ENCODE measurements around the gene EARS2.
A peak's percentile ranks its signal among the peaks of the same experiment; 100 is the strongest.
"Not testable (repeated sequence)": the region's sequence is repeated elsewhere in the genome, so short reads cannot be mapped to it uniquely, and the experiment has no call there.

EARS2 gene

DNA sequence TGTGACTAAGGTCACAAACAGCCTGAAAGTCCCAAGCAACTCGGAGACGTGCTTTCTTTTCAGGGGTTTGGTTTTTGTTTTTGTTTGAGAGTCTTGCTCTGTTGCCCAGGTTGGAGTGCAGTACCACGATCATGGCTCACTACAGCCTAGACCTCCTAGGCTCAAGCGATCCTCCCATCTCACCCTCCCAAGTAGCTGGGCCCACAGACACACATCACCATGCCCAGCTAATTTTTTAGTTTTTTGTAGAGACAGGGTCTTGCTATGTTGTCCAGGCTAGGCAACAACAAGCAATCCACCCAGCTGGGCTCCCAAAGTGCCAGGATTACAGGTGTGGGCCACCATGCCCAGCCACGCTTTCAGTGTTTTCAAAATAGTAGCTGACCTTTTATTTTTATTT is 27.1 kb downstream of the EARS2 start:
- FAIRE-seq (no peak), DNase-seq (ENCODE audit: insufficient read length, low spot score) (no peak)

DNA sequence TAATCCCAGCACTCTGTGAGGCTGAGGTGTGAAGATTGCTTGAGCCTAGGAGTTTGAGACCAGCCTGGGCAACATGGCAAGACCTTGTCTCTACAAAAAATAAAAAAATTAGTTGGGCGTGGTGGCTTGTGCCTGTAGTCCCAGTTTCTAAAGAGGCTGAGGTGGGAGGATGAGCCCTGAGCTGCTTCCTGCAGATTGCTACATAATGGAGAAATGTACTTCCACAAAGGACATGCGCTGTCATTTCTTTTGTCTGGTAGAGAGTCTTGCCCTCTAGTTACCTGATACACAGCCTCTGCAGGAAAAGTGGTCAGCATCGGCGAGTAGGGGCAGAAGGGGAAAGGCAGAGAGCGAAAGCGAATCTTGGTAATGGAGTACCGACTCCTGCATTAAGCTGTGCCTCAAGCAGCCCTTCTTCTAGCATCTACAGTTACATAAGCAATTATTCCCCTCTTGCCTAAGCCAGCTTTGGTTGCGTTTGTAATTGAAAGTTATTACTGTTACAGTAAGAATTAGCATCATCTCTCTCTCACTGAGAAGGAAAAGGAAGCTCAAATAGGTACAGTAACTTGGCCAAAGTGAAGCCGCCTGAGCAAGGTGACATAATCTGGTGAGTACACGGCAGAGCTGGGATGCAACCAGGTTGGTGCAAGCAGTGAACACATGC is 28.4 kb downstream of the EARS2 start:
- FAIRE-seq = no peak
- no peak for DNase-seq (ENCODE audit: insufficient read length, low spot score)

DNA sequence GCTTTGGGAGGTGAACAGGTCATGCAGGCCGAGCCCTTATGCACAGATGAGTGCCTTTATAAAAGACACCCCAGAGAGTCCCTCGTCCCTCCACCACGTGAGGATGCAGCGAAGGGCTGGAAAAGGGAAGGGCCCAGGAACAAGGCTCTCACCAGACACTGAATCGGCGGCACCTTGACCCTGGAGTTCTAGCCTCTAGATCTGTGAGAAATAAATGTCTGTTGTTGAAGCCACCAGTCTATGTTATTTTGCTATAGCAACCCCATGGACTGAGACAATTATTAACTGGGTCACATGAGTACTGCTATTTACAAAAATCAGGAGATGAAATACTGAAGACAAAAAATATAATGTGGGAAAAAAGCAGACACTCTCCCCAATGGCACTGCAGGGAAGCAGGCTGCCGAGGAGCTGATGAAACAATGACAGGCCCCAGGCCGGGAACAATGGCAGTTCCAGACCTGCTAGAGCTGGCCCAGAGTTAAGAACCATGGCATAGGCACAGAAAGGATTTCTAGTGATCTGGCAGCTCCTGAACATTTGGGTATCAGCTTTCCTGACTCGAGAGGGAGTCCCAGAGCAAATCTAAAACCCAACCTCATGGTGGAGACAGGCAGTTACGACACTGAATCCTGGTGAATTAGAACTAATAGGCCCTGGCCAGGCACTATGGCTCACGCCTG is 29.0 kb downstream of the EARS2 start:
- no peak for DNase-seq (ENCODE audit: insufficient read length, low spot score)
- FAIRE-seq = peak; percentile 28

GRCh38 chr16:23524886-23525285 is 32.3 kb downstream of the EARS2 start:
- FAIRE-seq = no peak

GRCh38 chr16:23523876-23524385 is 33.2 kb downstream of the EARS2 start:
- DNase-seq (ENCODE audit: insufficient read length, low spot score) (no peak), FAIRE-seq (no peak)

More at GRCh38 chr16:23524886-23525285, 32.3 kb downstream of the EARS2 start:
- DNase-seq (ENCODE audit: insufficient read length, low spot score) = no peak

DNA sequence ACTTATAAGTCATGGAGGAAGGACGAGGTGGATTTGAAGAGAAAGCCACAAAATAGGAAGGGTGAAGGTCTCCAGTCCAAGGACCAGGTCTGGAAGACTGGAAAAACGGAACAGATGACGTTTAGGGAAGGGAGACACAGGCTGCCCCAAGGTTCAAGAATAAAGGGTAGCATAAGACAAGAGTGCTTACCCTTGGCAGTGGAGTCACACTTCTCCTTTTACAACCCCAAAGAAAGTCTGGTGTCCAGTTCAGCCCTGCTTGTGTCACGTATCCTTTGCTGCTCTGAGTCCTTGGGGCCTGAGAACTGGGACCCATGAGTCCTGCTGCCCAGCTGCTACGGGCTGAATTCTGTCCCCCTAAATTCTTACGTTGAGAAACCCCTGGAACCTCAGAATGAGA is 33.8 kb downstream of the EARS2 start:
- FAIRE-seq (no peak), DNase-seq (ENCODE audit: insufficient read length, low spot score) (no peak)

GRCh38 chr16:23521965-23522364 is 35.2 kb downstream of the EARS2 start:
- FAIRE-seq (no peak), DNase-seq (ENCODE audit: insufficient read length, low spot score) (no peak)

GRCh38 chr16:23521037-23521743 is 36.0 kb downstream of the EARS2 start:
- no peak for FAIRE-seq
- no peak for DNase-seq (ENCODE audit: insufficient read length, low spot score)

GRCh38 chr16:23520500-23520899 is 36.6 kb downstream of the EARS2 start:
- no peak for DNase-seq (ENCODE audit: insufficient read length, low spot score)

GRCh38 chr16:23519282-23519681 is 37.9 kb downstream of the EARS2 start:
- no peak for FAIRE-seq
- DNase-seq (ENCODE audit: insufficient read length, low spot score) = no peak

More at GRCh38 chr16:23520500-23520899, 36.6 kb downstream of the EARS2 start:
- FAIRE-seq = peak; percentile 8

DNA sequence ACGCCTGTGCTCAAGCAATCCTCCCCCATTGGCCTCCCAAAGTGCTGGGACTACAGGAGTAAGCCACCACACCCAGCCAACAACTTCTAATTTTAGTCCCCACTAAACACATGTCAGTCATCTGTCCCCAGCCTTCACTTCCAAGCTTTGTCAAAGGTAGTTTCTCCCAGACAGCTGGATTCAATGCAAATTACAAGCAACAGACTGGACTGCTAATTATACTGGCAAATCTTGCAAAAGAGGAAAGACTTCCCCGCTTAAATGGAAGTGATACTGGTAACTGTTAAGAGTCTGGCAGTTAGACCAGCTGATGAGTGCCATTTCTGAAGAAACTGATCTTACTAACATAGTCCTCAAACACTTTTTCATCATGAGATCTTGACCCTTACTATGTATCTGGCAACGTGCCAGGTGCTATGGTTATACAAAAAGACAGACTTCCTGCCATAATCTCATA is 38.7 kb downstream of the EARS2 start:
- FAIRE-seq (peak; percentile 80), DNase-seq (ENCODE audit: insufficient read length, low spot score) (no peak)

DNA sequence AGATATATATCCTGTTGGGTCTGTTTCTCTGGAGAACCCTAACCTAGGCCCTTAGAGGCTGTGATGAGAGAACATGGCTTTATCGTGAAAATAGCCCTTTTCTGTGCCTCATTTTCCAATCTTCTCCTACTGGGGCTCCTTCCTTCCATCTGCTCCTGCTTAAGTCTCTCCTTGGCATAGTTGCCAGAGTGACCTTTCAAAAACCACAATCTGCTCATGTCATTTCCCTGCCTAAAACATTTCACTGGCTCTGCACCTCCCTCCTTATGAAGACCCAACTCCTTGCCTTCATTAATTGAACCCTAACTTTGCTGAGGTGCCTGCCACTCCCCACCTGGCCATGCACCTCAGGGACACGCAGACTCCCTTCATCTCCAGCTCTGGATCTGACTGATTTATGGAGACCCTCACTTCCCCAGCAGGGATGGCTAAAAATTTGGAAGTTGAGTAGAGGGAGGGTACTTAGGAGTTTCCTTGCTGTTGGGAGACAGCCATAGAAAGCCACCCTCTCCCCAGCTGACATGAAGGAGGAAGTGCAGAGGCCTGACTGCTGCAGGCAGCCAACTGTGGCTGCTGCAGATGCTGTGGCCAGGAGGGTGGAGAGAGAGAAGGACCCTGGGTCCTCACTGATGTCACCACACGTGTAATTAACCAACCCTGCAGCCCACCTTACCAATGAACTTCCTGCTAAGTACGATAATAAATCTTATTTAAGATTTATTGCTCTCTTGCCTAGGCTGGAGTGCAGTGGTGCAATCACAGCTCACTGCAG is 40.6 kb downstream of the EARS2 start:
- DNase-seq (ENCODE audit: insufficient read length, low spot score) (no peak), FAIRE-seq (no peak)

DNA sequence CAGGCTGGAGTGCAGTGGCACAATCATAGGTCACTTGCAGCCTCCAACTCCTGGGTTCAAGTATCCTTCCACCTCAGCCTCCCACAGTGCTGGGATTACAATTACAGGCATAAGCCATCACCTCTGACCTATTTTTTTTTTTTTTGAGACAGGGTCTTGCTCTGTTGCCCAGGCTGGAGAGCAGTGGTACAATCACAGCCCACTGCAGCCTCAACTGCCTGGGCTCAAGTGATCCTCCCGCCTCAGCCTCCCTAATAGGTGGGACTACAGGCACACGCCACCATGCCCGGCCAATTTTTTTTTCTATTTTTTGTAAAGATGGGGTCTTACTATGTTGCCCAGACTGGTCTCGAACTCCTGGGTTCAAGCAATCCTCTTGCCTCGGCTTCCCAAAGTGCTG is 41.3 kb downstream of the EARS2 start:
- DNase-seq (ENCODE audit: insufficient read length, low spot score) (no peak), FAIRE-seq (no peak)

DNA sequence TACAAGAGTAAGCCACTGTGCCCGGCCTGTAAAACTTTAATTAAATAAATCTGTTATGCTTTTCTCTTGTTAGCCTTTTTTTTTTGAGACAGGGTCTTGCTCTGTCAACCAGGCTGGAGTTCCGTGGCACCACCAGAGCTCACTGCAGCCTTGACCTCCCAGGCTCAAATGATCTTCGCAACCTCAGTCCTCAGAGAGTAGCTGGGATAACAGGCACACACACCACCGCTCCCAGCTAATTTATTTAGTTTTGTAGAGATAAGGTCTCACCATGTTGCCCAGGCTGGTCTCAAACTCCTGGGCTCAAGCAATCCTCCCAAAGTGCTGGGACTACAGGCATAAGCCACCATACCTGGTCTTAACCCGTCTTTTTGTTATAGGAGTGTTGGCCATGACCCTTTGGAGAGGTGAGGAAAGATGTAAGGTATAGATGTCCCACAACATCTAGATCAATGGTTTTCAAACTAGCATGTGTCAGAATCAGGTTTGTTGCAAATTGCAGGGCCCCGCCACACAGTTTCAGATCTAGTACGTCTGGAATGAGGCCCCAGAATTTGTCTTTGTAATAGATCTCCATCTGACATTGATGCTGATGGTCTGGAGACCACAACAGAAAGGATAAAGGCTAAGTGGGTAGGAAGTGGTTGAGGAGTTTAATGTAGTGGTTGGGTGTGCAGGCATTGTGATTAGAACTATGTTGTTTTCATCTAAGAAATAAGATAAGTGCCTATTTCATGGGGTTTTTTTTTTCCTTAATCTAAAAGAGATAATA is 42.6 kb downstream of the EARS2 start:
- no peak for FAIRE-seq
- no peak for DNase-seq (ENCODE audit: insufficient read length, low spot score)

- FAIRE-seq (no peak), DNase-seq (ENCODE audit: insufficient read length, low spot score) (no peak)
Observed at GRCh38 chr16:23512168-23512695, 44.9 kb downstream of the EARS2 start.

- DNase-seq (ENCODE audit: insufficient read length, low spot score) (no peak), FAIRE-seq (no peak)
Observed at GRCh38 chr16:23511731-23512130, 45.4 kb downstream of the EARS2 start.

DNA sequence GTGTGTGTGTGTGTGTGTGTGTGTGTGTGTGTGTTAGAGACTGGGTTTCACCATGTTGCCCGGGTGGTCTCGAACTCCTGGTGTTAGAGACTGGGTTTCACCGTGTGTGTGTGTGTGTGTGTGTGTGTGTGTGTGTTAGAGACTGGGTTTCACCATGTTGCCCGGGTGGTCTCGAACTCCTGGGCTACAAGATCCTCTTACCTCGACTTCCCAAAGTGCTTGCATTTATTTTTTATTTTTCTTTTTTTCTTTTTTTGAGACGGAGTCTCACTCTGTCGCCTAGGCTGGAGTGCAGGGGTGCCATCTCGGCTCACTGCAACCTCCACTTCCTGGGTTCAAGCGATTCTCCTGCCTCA is 46.3 kb downstream of the EARS2 start:
- peak; percentile 48 for FAIRE-seq
- DNase-seq (ENCODE audit: insufficient read length, low spot score) = not testable (repeated sequence)

DNA sequence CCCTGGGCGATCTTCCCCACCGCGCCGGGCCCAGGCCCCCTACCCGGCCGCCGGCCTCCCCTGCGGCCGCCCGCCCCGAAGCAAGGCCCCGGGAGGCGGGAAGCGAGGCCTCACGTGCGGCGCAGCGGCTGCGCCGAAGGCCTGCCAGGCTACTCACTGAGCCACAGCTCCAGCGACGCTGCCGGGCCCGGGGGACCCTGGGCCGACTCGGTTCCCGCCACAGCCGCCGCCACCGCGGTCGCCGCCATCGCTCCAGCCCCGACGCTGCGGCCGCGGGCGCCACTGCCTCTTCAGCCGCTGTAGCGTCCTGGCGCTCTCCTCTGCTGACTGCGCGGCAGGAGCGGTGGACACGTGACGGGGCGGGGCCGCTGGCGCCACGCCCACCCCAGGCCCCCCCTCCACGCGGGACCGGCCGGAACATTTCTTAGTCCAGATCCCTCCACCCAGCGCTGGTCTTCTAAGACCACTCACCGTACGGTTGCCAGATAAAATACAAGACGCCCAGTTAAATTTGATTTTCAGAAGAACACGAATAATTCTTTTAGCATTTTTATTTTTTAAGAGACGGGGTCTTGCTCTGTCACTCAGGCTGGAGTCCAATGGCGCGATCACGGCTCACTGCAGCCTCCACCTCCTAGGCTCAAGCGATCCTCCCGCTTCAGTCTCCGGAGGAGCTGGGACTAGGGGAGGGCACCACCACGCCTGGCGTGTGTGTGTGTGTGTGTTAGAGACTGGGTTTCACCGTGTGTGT is 46.8 kb downstream of the EARS2 start, which contains the start of gene GGA2:
TSS of gene GGA2 (minus strand) at position 331 of the 751 bp plus-strand sequence. CDS start at position 248, 83 bp downstream.
- DNase-seq (ENCODE audit: insufficient read length, low spot score) (peak; percentile 72), FAIRE-seq (peak; percentile 68)

DNA sequence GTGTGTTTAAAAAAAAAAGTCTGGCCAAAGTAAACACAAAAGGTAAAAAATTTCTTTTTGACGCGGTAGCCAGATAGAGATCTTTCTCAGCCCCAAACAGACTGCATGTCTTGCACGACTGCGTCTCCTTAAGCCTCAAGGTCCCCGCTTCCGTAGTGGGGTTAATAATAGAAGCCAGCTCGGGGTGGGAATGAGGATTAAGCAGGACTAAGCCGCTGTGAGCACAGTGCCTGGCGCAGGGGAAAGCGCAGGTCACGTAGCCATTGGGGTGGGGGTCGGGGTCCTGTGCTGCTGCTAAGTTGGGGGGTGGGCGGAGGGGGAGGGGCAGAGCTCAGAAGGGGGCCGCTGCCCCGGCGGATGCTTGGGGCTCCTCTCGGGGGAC is 47.4 kb downstream of the EARS2 start:
- DNase-seq (ENCODE audit: insufficient read length, low spot score) (no peak), FAIRE-seq (peak; percentile 8)

Measured in GM19239 (cell line).